Measurements from ENCODE around the gene LZTR1.

GRCh38 chr22:20982563-20982882 is 426 bp downstream of the LZTR1 start:
- TF ChIP-seq CTCF (IDR thresholded peaks at IDR 0.05) (no peak), POLR2A (IDR thresholded peaks at IDR 0.05) (no peak)

Measured in transverse colon (tissue), 3 donors.